GM21515 (cell line): ENCODE results near the gene TEX261.

ENCODE experiments used
- ATAC-seq: cut with Tn5 transposase; IDR thresholded peaks from one replicate; pipeline ENCODE4 v1.9.1; 2021; ENCODE audit not compliant: unreplicated experiment

Gene TEX261

GRCh38 chr2:70982971-70983370, 11.7 kb downstream of the TEX261 start:
- ATAC-seq = no peak

GRCh38 chr2:70981866-70982810, 12.5 kb downstream of the TEX261 start:
- no peak for ATAC-seq

GRCh38 chr2:70981421-70981820, 13.3 kb downstream of the TEX261 start:
- ATAC-seq = no peak

GRCh38 chr2:70979626-70980025, 15.0 kb downstream of the TEX261 start:
- ATAC-seq = no peak

- no peak for ATAC-seq
Observed at GRCh38 chr2:70979180-70979488, 15.5 kb downstream of the TEX261 start.

GRCh38 chr2:70978341-70979179, 16.1 kb downstream of the TEX261 start, which contains the start of gene ANKRD53:
ANKRD53 (plus strand) TSS chr2:70978630; CDS start chr2:70978646, 16 bp downstream.
- ATAC-seq = no peak

GRCh38 chr2:70977605-70978205, 17.0 kb downstream of the TEX261 start:
- ATAC-seq = no peak

- ATAC-seq = no peak
Observed at GRCh38 chr2:70975237-70975636, 19.4 kb downstream of the TEX261 start.

- ATAC-seq = no peak
Observed at GRCh38 chr2:70974592-70974991, 20.1 kb downstream of the TEX261 start.

GRCh38 chr2:70967189-70967588, 27.5 kb downstream of the TEX261 start:
- no peak for ATAC-seq

- no peak for ATAC-seq
Observed at GRCh38 chr2:70966681-70967080, 28.0 kb downstream of the TEX261 start.

GRCh38 chr2:70965506-70965905, 29.2 kb downstream of the TEX261 start:
- ATAC-seq = no peak

- ATAC-seq = peak; percentile 72
Observed at GRCh38 chr2:70964596-70965386, 29.9 kb downstream of the TEX261 start.

- ATAC-seq = no peak
Observed at GRCh38 chr2:70964133-70964532, 30.5 kb downstream of the TEX261 start.

- no peak for ATAC-seq
Observed at GRCh38 chr2:70962885-70963878, 31.5 kb downstream of the TEX261 start.

- no peak for ATAC-seq
Observed at GRCh38 chr2:70962211-70962884, 32.3 kb downstream of the TEX261 start.

- ATAC-seq = no peak
Observed at GRCh38 chr2:70961648-70961994, 33.1 kb downstream of the TEX261 start.

- ATAC-seq = no peak
Observed at GRCh38 chr2:70960833-70961647, 33.6 kb downstream of the TEX261 start.
